ENCODE results near the gene CHAD. TPM values are rescaled to one million over a fixed set of nuclear protein-coding genes. Genes with fewer than 3 reads are reported as not detected.
"Not testable (repeated sequence)": the region's sequence is repeated elsewhere in the genome, so short reads cannot be mapped to it uniquely, and the experiment has no call there.

Gene CHAD
- polyA plus RNA-seq, 3 donors, result 2.0 to 4.0 (median 3.6) TPM

GRCh38 chr17:50429793-50430192 lies 38.9 kb downstream of the CHAD start:
- no peak for DNase-seq

GRCh38 chr17:50428831-50429424 lies 39.8 kb downstream of the CHAD start:
- DNase-seq, result no peak

- not testable (repeated sequence) for DNase-seq
Observed at GRCh38 chr17:50428126-50428525, 40.6 kb downstream of the CHAD start.

GRCh38 chr17:50426814-50427787 lies 41.6 kb downstream of the CHAD start:
- no peak for DNase-seq

GRCh38 chr17:50426472-50426782 lies 42.3 kb downstream of the CHAD start:
- no peak for DNase-seq

- peak; percentile 66 for DNase-seq
Observed at GRCh38 chr17:50425682-50426471, 42.8 kb downstream of the CHAD start, which contains the start of gene ACSF2. Gene ACSF2 (plus strand): TSS chr17:50426218. CDS start chr17:50426262, 44 bp downstream.

- no peak for DNase-seq
Observed at GRCh38 chr17:50424996-50425681, 43.5 kb downstream of the CHAD start.

- DNase-seq, result no peak
Observed at GRCh38 chr17:50424246-50424995, 44.3 kb downstream of the CHAD start.

GRCh38 chr17:50423553-50424159 lies 45.0 kb downstream of the CHAD start:
- DNase-seq, result no peak

- DNase-seq, result no peak
Observed at GRCh38 chr17:50422738-50423137, 45.9 kb downstream of the CHAD start.

GRCh38 chr17:50421308-50422051 lies 47.2 kb downstream of the CHAD start:
- no peak for DNase-seq

- DNase-seq, result no peak
Observed at GRCh38 chr17:50420419-50421112, 48.1 kb downstream of the CHAD start.

GRCh38 chr17:50419577-50419976 lies 49.1 kb downstream of the CHAD start:
- DNase-seq, result not testable (repeated sequence)

- DNase-seq, result no peak
Observed at GRCh38 chr17:50414808-50415207, 53.9 kb downstream of the CHAD start.

Other genes with a start within 250 kb of the CHAD start
- 1 to 10 TPM; 1.9 to 3.2 (median 3.2) TPM for gene TMEM92, start 194.4 kb downstream of the CHAD start, polyA plus RNA-seq (ENCODE audit: insufficient read length in 3 of 3)
- gene XYLT2, start 122.8 kb downstream of the CHAD start, polyA plus RNA-seq (ENCODE audit: insufficient read length in 3 of 3), result 10 to 100 TPM; 25.3 to 30.3 (median 29.4) TPM
- 10 to 100 TPM; 75.4 to 81.2 (median 80.8) TPM for gene MRPL27, start 95.7 kb downstream of the CHAD start, polyA plus RNA-seq (ENCODE audit: insufficient read length in 3 of 3)
- gene EME1, start 95.7 kb downstream of the CHAD start, polyA plus RNA-seq (ENCODE audit: insufficient read length in 3 of 3), result 10 to 100 TPM in 1 of 3 donors, 1 to 10 TPM in 2; 7.7 to 11.9 (median 9.0) TPM
- gene LRRC59, start 71.4 kb downstream of the CHAD start, polyA plus RNA-seq (ENCODE audit: insufficient read length in 3 of 3), result 10 to 100 TPM; 56.7 to 67.6 (median 61.0) TPM
- gene ACSF2, start 42.7 kb downstream of the CHAD start, polyA plus RNA-seq (ENCODE audit: insufficient read length in 3 of 3), result 100 to 1,000 TPM; 105 to 121 (median 111) TPM
- gene RSAD1, start 10.0 kb upstream of the CHAD start, polyA plus RNA-seq (ENCODE audit: insufficient read length in 3 of 3), result 10 to 100 TPM; 52.7 to 62.3 (median 58.9) TPM
- gene MYCBPAP, start 39.6 kb upstream of the CHAD start, polyA plus RNA-seq (ENCODE audit: insufficient read length in 3 of 3), result 1 to 10 TPM; 1.4 to 2.4 (median 2.3) TPM
- 10 to 100 TPM; 15.4 to 16.8 (median 16.2) TPM for gene EPN3, start 63.9 kb upstream of the CHAD start, polyA plus RNA-seq (ENCODE audit: insufficient read length in 3 of 3)
- gene SPATA20, start 78.3 kb upstream of the CHAD start, polyA plus RNA-seq (ENCODE audit: insufficient read length in 3 of 3), result 10 to 100 TPM; 46.1 to 67.4 (median 62.3) TPM
- gene CACNA1G, start 91.8 kb upstream of the CHAD start, polyA plus RNA-seq (ENCODE audit: insufficient read length in 3 of 3), result 1 to 10 TPM; 6.3 to 8.1 (median 7.7) TPM
- 10 to 100 TPM in 2 of 3 donors, 1 to 10 TPM in 1; 8.7 to 22.2 (median 21.2) TPM for gene ABCC3, start 166.0 kb upstream of the CHAD start, polyA plus RNA-seq (ENCODE audit: insufficient read length in 3 of 3)
- 10 to 100 TPM; 36.8 to 46.3 (median 45.6) TPM for gene ANKRD40, start 239.0 kb upstream of the CHAD start, polyA plus RNA-seq (ENCODE audit: insufficient read length in 3 of 3)